NCI-H446 (cell line): ENCODE data around the gene RNF214.
"Not testable (repeated sequence)": the region's sequence is repeated elsewhere in the genome, so short reads cannot be mapped to it uniquely, and the experiment has no call there.

Source experiments
- DNase-seq, 2 experiments: peaks; one replicate each; lab custom pipeline; 2025; lab: John Stamatoyannopoulos, UW

Gene RNF214

DNA sequence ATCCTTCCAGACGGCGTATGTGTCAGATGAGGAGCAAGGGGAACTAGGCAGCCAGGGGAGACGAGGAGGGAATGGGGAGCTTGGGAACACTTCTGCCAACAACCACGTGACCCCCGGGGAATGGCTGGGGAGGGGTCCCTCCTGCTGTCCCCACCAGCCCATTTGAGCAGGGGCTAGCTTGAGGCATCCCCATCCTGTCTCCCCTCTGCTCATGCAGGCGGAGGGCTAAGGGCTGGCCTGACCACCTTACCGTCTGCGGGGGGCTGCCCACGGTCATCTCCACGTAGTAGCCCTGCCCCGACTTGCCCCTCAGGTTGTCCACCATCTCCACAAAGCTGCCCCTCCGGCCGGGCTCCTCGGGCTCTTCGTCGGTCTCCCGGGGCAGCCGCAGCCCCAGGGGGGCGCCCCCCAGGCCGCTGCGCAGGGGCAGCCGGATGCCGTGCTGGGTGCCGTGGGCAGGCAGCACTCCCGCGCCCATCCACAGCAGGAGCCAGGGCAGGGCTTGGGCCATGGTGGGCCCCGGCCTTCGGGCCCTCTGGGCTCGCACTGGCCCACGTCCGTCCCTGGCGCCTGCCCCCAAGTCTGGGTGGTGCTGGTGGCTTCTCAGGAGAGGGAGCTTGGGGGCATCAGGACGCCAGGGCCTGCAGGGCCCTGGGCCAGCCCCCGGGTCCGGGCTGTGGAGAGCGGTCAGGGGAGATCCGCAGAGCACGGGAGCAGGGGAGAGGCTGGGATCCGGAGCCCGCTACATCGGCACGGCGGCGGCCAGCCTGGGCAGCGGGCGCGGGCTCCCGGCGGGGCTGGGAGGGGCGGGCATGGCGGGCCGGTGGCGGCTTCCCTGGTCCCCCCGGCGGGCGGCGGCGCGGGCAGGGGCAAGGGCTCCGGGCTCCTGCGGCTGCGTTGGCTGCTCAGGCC is 83.1 kb downstream of the RNF214 start:
- DNase-seq = no peak

DNA sequence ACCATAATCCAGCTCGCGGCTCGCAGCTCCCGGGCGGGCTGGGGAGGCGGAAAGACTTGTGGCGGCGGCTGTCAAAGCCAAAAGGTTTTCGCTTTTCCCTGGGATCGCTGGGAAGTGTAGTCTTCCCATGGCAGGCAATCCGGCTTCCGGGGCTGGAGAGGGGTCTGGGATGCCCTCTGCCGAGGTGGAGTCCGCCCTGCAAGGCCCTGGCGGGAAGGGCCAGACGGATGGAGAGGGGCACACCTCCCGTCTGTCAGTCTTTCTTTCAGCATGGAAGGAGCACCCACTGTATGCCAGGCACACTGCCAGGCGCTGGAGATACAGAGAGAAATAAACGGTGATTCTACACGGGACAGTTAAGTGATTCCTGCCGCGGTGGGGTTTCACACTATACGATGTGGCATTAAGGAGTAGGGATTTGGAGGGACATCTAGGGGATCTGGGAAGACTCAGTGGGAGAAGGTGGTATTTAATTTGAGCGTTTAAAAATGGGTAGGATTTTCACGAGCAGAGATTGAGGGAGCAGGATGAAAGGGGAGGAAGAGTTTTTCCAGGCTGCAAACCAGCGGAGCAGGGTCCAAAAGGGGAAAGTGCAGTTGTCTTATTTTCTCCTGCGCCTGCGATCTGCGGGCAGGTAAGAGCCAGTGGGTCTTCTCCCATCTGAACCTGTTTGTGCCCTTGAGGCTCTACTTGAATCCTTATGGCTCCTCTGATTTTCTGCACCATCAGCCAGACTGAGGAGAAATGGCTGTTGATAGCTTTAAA is 83.9 kb downstream of the RNF214 start, which contains the start of gene BACE1:
Gene BACE1, minus strand, starts transcription at position 60 of the 765 bp plus-strand sequence. CDS start 461 bp downstream, outside the sequence.
- peak; percentile 46 to 92 for DNase-seq

DNA sequence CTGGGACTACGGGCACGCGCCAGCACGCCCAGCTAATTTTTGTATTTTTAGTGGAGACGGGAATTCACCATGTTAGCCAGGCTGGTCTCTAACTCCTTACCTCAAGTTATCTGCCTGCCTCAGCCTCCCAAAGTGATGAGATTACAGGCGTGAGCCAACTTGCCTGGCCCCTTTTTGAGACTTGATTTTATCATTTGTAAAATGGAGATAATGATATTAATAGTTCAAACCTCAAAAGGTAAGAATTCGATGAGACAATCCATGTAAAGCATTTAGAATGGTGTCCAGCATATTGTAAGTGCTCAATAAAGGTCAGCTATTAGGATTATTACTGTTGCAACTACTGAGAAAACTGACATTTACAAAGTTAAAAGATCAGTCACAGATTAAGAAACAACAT is 86.3 kb downstream of the RNF214 start:
- no peak for DNase-seq

DNA sequence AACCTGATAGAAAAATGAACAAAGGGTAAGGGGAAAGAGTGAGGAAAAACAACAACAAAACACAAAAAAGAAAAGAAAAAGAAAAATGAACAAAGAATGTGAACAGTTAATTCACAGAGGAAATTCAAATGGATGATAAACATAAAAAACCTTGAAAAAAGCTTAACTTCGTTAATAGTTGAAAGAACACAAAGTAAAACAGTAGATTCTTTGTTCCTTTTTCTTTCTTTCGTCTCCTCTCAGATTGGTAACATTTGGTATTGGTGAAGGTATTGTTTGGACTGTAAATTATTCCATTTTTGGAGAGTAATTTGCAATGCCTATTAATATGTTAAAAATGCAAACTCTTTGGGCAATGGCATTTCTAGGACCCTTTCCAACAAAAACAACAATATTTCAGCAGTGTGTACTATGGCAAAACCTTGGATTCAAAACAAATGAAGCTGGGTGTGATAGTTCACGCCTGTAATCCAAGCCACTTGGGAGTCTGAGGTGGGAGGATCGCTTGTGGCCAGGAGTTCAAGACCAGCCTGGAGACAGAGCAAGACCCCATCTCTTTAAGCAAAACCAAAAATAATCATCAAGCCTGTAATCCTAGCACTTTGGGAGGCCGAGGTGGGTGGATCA is 86.9 kb downstream of the RNF214 start:
- no peak for DNase-seq

DNA sequence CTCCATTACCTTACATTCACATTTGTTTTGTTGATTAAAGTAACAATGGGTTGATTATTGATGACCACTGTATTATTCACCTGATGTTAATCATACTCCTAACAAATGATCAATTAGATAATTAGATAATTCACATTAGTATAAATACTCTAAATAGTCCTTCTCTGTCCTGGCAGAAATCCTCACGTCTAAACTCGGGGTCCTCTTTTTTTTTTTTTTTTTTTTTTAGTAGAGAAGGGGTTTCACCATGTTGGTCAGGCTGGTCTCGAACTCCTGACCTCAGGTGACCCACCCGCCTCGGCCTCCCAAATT is 94.7 kb downstream of the RNF214 start:
- DNase-seq = not testable (repeated sequence)

DNA sequence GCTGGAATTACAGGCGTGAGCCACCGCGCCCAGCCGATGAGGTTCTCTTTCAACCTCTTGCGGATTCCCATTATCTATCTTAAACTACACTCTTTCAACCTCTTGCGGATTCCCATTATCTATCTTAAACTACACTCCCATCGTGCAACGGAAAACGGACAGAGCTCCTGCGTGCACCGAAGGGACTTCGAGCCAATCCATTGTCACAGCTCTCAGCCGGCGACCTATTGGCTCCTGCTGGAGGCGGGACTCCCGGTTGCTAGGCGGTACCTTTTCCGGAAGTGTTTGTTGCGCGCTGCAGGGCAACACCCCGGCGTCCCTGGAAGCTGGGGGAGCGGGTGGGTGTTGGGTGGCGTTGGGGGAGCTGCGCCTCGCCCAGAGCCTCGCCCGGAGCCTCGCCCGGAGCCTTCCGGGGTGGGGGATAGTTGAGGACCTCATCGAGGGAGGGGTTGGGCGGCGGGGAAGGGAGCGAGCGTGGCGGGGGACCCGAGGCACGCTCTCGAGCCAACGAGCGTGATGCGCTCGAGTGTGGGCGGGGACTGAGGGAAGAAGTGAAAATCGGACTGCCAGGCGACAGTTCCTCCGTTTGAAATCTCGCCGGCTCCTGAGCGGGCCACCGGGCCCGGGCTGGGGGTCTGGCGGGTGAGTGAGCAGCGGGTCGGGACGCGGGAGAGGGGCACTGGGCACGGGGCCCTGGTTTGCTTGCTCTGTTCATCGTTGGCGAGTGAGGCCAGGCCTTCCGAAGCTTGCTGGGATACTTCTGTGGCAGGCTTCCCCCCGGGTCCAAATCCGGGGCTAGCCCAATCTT is 95.3 kb downstream of the RNF214 start, which contains the start of gene CEP164:
Gene CEP164, plus strand, starts transcription at position 288 of the 808 bp plus-strand sequence. CDS start 10,733 bp downstream, outside the sequence.
- peak; percentile 87 to 96 for DNase-seq

DNA sequence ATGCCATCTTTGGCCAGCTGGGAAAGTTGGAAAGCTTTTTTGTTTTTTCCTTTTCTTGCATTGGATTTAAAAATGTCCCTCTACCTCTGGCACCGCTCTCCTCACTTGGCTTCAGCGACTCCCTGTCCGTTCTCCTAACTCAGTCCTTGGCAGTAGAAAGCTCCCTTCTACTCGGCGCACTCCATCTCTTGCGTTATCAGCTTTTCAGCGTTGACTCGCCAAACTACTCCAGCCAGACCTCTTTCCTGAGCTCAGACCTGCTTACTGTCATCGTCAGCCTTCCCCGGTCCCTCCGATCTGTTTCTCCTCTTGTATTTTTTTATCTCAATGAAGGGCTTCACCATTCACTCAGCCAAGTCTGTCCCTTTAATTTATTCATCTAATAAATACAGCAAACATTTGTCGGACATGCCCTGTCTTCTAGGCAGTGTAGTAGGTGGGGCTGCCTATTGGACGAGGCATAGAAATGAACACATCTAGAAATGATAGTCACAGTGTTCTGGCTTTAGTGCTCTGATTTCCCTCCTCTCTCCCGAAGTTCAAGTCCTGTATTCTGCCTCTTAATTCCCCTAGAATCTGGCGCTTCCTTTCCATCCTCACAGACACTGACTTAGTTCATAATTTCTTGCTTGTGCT is 96.0 kb downstream of the RNF214 start:
- peak in 1 of 2 experiments; percentile 46 for DNase-seq

DNA sequence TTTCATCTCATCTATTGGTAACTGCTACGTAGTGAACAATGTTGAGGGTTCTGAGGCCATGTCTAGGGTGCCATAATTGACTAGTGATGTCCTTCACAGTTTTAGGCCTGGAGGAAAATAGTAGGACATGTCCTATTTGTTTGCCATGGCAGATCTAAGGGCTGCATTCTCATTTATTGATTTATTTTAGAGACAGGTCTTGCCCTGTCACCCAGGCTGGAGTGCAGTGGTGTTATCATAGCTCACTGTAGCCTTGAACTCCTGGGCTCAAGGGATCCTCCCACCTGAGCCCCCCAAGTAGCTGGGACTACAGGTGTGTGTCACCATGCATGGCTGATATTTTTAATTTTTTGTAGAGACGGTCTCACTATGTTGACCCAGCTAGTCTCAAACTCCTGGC is 100.4 kb downstream of the RNF214 start:
- DNase-seq = no peak

DNA sequence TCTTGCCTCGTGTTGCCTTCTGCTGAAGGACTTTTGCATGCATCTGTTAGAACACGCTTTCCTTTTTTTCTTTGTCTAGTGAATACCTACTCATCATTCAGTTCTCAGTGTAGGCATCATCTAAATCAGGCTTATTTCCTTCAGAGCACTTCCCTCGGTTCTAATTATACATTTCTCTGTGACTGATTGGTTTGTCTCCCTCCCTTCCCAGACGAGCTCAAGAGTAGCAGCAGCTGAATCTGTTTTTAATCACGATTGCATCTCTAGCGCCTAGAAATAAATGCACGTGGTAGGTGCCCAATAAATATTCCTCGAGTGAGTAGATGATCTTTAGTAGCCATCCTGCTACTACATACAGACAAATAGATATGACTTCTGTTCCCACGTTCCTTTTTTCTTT is 101.4 kb downstream of the RNF214 start:
- no peak for DNase-seq

DNA sequence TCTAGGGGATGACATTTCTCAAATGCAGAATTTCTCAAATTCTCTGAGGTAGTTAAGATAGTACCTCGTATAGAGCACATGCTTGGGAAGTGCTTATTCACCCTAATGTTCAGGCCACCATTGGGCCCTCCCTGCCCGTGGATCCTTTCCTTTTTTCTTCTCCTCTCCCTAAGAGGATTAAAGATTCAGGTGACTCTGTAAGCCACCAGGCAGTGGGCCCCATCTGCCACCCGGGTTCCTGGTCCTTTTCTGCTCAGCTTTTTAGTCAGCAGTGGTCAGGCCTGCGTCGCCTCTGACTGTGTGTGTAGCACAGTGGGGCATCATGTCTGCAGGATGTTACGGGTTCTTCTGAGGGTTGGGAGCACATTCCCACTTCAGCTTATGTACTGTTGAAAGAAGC is 102.4 kb downstream of the RNF214 start:
- no peak for DNase-seq

DNA sequence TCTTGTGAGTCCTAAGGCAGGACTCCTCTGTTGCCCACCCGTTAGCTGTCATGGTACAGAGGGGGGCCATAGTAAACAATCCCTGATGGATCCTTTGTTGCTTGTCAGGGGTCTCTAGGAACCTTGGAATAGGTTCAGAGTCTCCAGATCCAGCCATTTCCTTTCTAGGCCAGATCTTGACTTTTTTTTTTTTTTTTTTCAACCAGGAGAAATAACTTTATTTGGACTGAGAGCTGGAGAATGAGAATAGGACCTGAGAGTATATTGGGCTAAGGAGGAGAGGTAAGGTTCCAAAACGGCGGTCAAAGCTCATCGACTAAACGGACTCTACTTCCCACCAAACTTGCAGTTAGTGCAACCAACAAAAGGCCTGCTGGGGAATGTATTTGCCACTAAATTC is 102.9 kb downstream of the RNF214 start:
- DNase-seq = no peak
